ENCODE data around the gene NECTIN4.
A peak's percentile ranks its signal among the peaks of the same experiment; 100 is the strongest.

The NECTIN4 gene

GRCh38 chr1:161021165-161021969, 68.0 kb downstream of the NECTIN4 start:
- DNase-seq: peak; percentile 97

All from OCI-M1 (cell line).